GM21786 (cell line): ENCODE results near the gene OR1J2.

Experiments used
- ATAC-seq: cut with Tn5 transposase; IDR thresholded peaks from one replicate; pipeline ENCODE4 v1.9.1; 2021; ENCODE audit not compliant: unreplicated experiment

OR1J2 gene

DNA sequence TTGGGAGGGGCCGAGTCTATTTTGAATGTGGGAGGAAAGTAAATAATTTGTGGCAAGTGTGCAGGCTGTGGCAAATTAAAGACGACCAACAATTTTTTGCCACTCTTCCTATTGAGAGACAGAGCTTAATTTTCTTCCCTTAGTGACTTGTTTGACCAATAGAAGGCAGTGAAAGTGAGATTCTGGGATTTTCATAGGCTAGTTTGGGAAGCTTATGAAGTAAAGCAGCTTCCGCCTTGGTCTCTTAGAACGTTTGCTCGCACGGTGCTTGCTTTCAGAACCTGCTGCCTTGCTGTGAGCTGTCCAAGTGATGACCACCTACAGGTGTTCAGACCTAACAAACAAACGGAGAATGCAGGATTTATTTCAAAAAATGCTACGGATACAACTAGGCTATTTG is 35.6 kb downstream of the OR1J2 start:
- ATAC-seq = no peak

DNA sequence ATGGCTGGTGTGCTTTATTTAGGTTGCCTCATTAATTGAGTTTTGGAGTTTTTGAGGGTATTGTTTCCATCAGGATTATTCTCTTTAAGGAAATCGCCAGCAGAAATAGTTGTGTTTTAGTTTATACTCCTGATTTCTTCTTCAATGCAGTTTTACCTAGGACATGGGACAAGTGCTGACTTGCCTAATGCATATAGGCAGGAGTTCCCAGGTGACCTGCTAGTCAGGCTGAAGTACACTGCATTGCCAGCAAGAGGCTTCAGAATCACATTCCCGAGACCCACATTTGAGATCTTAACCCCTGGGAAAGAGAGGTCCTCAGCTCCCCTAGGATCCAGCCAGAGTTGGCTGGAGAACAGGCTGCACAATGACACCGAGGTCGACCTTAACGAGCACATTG is 40.8 kb downstream of the OR1J2 start:
- no peak for ATAC-seq

DNA sequence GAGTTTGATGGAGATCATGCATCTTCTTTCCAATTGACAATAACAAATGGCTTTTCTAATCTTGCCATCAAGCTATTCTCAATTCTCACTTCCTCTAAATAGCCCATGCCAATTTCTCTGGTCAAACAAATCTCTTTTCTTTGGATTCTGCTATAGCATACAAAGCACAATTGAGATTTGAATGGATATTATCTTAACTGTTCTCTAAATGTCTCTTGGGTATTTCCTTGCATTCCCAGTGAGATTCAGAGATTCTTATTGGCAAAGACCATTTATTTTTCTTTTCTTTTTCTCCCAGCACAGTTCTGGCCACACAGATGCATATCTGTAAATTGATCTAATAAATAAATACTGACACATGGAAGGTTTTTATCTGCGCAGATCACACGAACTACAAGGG is 42.2 kb downstream of the OR1J2 start, which contains the start of gene OR1N2:
Gene OR1N2 (plus strand): TSS at position 301 of the 400 bp plus-strand sequence. CDS start 100 bp downstream, outside the sequence.
- ATAC-seq = no peak
